ENCODE data around the gene HOXA4.
A peak's percentile ranks its signal among the peaks of the same experiment; 100 is the strongest.

The HOXA4 gene

GRCh38 chr7:27100694-27101170 is 29.8 kb downstream of the HOXA4 start:
- no CpG with 5 or more reads among the region's 8 CpGs for WGBS, 2 donors (ENCODE audit: extremely low coverage in 2 of 2, insufficient read length in 2 of 2, insufficient replicate concordance in 1 of 2)
- H3K4ac ChIP-seq (ENCODE audit: low read length) = no peak overlapping the region
- H2BK12ac ChIP-seq (ENCODE audit: low read length) = no peak overlapping the region
- no peaks in the 10 kb centered on the region for H3K79me1 ChIP-seq (ENCODE audit: low read depth, low read length)
- H3K23ac ChIP-seq (ENCODE audit: low read depth, low read length, poor library complexity) = no peak overlapping the region
- peaks cover 73 to 100% (median 93%) of the 10 kb centered on the region in 3 experiments for H3K27me3 ChIP-seq (ENCODE audit: control insufficient read depth in 3 of 3, insufficient read depth in 3 of 3, low read depth in 1 of 3, low read length in 3 of 3)
- H3K4me2 ChIP-seq (ENCODE audit: insufficient read depth, low read length, poor library complexity, severe bottlenecking) = no peak overlapping the region
- peaks cover 0 to 2% of the 10 kb centered on the region in 2 donors for H3K9me3 ChIP-seq (replicated peaks in 1 of 2; ENCODE audit: control insufficient read depth in 2 of 2, insufficient read depth in 1 of 2, low read depth in 1 of 2, low read length in 2 of 2)
- H2BK5ac ChIP-seq (ENCODE audit: low read length) = no peak overlapping the region
- H4K91ac ChIP-seq (ENCODE audit: low read depth, low read length, poor library complexity) = no peak overlapping the region
- H4K8ac ChIP-seq (ENCODE audit: low read depth, low read length) = no peak overlapping the region
- peaks cover 0 to 1% of the 10 kb centered on the region in 2 donors for H3K4me1 ChIP-seq (ENCODE audit: control insufficient read depth in 2 of 2, insufficient read depth in 1 of 2, low read depth in 1 of 2, low read length in 2 of 2)
- H3K27ac ChIP-seq (replicated peaks; ENCODE audit: low read length) = no peak overlapping the region
- H3K18ac ChIP-seq (ENCODE audit: low read length) = no peak overlapping the region
- H3K36me3 ChIP-seq (replicated peaks in 1 of 2; ENCODE audit: control insufficient read depth in 2 of 2, insufficient read depth in 2 of 2, low read length in 2 of 2) = no peaks in the 10 kb centered on the region
- no peak overlapping the region for H2BK120ac ChIP-seq (ENCODE audit: low read depth, low read length)
- DNase-seq (ENCODE audit: low spot score) = no peak
- H3K9ac ChIP-seq (ENCODE audit: low read depth, low read length, poor library complexity) = no peak overlapping the region
- H2AFZ ChIP-seq (ENCODE audit: low read length) = no peak overlapping the region
- no peak overlapping the region for H3K4me3 ChIP-seq (ENCODE audit: low read length in 2 of 2)
- H2BK15ac ChIP-seq (ENCODE audit: low read length) = no peak overlapping the region
- H3K14ac ChIP-seq (ENCODE audit: low read length) = no peak overlapping the region
- H2AK5ac ChIP-seq (ENCODE audit: low read depth, low read length) = no peak overlapping the region

DNA sequence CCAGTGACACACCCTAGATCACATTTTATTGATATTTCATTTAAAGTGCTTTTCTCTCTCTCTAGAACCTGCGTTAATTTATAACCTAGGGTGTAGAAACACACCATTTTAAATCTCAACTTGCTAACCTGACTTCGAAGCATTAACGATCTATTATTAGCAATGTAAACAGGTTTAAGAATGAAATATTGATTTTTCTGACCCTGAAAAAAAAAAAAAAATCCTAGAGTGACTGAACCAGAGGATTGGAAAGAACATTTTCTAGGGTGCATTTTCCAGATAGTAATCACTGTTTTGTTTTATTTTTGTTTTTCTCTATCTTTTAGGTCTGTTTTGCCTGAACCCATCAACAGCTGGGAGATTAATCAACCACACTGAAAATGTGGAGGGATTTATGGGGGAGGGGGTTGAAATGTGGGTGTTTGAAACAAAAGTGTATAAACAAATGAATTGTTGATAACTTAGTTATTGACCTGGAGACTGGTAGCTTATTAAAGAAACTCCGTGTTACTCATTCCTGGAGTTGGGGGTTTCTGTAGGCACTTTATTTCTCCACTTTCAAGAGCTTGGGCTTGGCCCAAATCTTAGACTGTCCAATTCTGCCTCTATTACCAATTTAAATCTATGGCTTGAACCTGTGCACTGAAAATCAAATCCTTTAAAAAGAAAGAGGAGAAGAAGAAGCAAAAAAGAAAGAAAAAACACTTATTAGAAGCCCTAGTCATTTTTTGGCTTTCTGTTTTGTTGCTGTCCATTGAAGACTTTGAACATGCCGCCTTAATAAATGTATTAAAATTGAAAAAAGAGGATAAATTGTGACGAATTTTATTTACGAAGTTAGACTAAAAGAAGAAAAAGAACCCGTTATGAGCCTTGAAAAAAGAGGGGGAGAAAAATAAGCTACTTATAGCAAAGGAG is 30.8 kb downstream of the HOXA4 start:
- Histone ChIP-seq H4K91ac (ENCODE audit: low read depth, low read length, poor library complexity) (no peak overlapping the region), H3K4me2 (ENCODE audit: insufficient read depth, low read length, poor library complexity, severe bottlenecking) (no peak overlapping the region), H3K4me1 (ENCODE audit: control insufficient read depth in 2 of 2, insufficient read depth in 1 of 2, low read depth in 1 of 2, low read length in 2 of 2) (peaks cover 0 to 1% of the 10 kb centered on the region in 2 donors), H2AK5ac (ENCODE audit: low read depth, low read length) (no peak overlapping the region), H3K18ac (ENCODE audit: low read length) (no peak overlapping the region), H2BK120ac (ENCODE audit: low read depth, low read length) (no peak overlapping the region), H3K9me3 (replicated peaks in 1 of 2; ENCODE audit: control insufficient read depth in 2 of 2, insufficient read depth in 1 of 2, low read depth in 1 of 2, low read length in 2 of 2) (peaks cover 2 to 3% of the 10 kb centered on the region in 2 donors), H2BK12ac (ENCODE audit: low read length) (no peak overlapping the region), H3K79me1 (ENCODE audit: low read depth, low read length) (no peaks in the 10 kb centered on the region), H3K36me3 (replicated peaks in 1 of 2; ENCODE audit: control insufficient read depth in 2 of 2, insufficient read depth in 2 of 2, low read length in 2 of 2) (no peaks in the 10 kb centered on the region), H3K9ac (ENCODE audit: low read depth, low read length, poor library complexity) (no peak overlapping the region), H3K4me3 (ENCODE audit: low read length in 2 of 2) (no peak overlapping the region), H2BK15ac (ENCODE audit: low read length) (no peak overlapping the region), H2BK5ac (ENCODE audit: low read length) (no peak overlapping the region), H3K27ac (replicated peaks; ENCODE audit: low read length) (no peak overlapping the region), H2AFZ (ENCODE audit: low read length) (no peak overlapping the region), H3K27me3 (ENCODE audit: control insufficient read depth in 3 of 3, insufficient read depth in 3 of 3, low read depth in 1 of 3, low read length in 3 of 3) (peaks cover 67 to 100% (median 93%) of the 10 kb centered on the region in 3 experiments), H4K8ac (ENCODE audit: low read depth, low read length) (no peak overlapping the region), H3K4ac (ENCODE audit: low read length) (no peak overlapping the region), H3K23ac (ENCODE audit: low read depth, low read length, poor library complexity) (no peak overlapping the region), H3K14ac (ENCODE audit: low read length) (no peak overlapping the region)
- DNase-seq (ENCODE audit: low spot score) = peak; percentile 3
- WGBS, 2 donors (ENCODE audit: extremely low coverage in 2 of 2, insufficient read length in 2 of 2, insufficient replicate concordance in 1 of 2) = no CpG with 5 or more reads among the region's 8 CpGs

GRCh38 chr7:27098578-27099451 is 31.7 kb downstream of the HOXA4 start:
- no peak overlapping the region for H2BK5ac ChIP-seq (ENCODE audit: low read length)
- no peak overlapping the region for H3K4ac ChIP-seq (ENCODE audit: low read length)
- H3K27ac ChIP-seq (replicated peaks; ENCODE audit: low read length) = no peak overlapping the region
- H3K14ac ChIP-seq (ENCODE audit: low read length) = no peak overlapping the region
- DNase-seq (ENCODE audit: low spot score) = peak; percentile 42
- H3K4me2 ChIP-seq (ENCODE audit: insufficient read depth, low read length, poor library complexity, severe bottlenecking) = no peak overlapping the region
- no peak overlapping the region for H2BK12ac ChIP-seq (ENCODE audit: low read length)
- H3K4me1 ChIP-seq (ENCODE audit: control insufficient read depth in 2 of 2, insufficient read depth in 1 of 2, low read depth in 1 of 2, low read length in 2 of 2) = peaks cover 0 to 1% of the 10 kb centered on the region in 2 donors
- peak overlapping the region; percentile 22 for H2AFZ ChIP-seq (ENCODE audit: low read length)
- H3K4me3 ChIP-seq (ENCODE audit: low read length in 2 of 2) = no peak overlapping the region
- no peak overlapping the region for H2BK120ac ChIP-seq (ENCODE audit: low read depth, low read length)
- H4K91ac ChIP-seq (ENCODE audit: low read depth, low read length, poor library complexity) = no peak overlapping the region
- no peak overlapping the region for H3K23ac ChIP-seq (ENCODE audit: low read depth, low read length, poor library complexity)
- no peak overlapping the region for H2AK5ac ChIP-seq (ENCODE audit: low read depth, low read length)
- peaks cover 63 to 100% (median 93%) of the 10 kb centered on the region in 3 experiments for H3K27me3 ChIP-seq (ENCODE audit: control insufficient read depth in 3 of 3, insufficient read depth in 3 of 3, low read depth in 1 of 3, low read length in 3 of 3)
- no CpG with 5 or more reads among the region's 38 CpGs for WGBS, 2 donors (ENCODE audit: extremely low coverage in 2 of 2, insufficient read length in 2 of 2, insufficient replicate concordance in 1 of 2)
- H3K9ac ChIP-seq (ENCODE audit: low read depth, low read length, poor library complexity) = no peak overlapping the region
- no peak overlapping the region for H4K8ac ChIP-seq (ENCODE audit: low read depth, low read length)
- no peaks in the 10 kb centered on the region for H3K36me3 ChIP-seq (replicated peaks in 1 of 2; ENCODE audit: control insufficient read depth in 2 of 2, insufficient read depth in 2 of 2, low read length in 2 of 2)
- peaks cover 2 to 3% of the 10 kb centered on the region in 2 donors for H3K9me3 ChIP-seq (replicated peaks in 1 of 2; ENCODE audit: control insufficient read depth in 2 of 2, insufficient read depth in 1 of 2, low read depth in 1 of 2, low read length in 2 of 2)
- H3K18ac ChIP-seq (ENCODE audit: low read length) = no peak overlapping the region
- H3K79me1 ChIP-seq (ENCODE audit: low read depth, low read length) = no peaks in the 10 kb centered on the region
- H2BK15ac ChIP-seq (ENCODE audit: low read length) = no peak overlapping the region

All from neuronal stem cell (in vitro differentiated cells).